ENCODE results near the gene MYO7A.
A peak's percentile ranks its signal among the peaks of the same experiment; 100 is the strongest.

Gene MYO7A

GRCh38 chr11:77172666-77172982, 44.6 kb downstream of the MYO7A start:
- Mint-ChIP-seq H3K27me3 (peaks cover 9% of the 10 kb centered on the region), H3K27ac (no peak overlapping the region), H3K9me3 (no peaks in the 10 kb centered on the region), H3K4me1 (ENCODE audit: low read depth) (peaks cover 42% of the 10 kb centered on the region), H3K36me3 (ENCODE audit: low read depth) (no peaks in the 10 kb centered on the region), H3K4me3 (no peak overlapping the region)
- intact Hi-C loops (cut with micrococcal nuclease) = no loop called here

- H3K4me1 Mint-ChIP-seq (ENCODE audit: low read depth) = peaks cover 42% of the 10 kb centered on the region
- intact Hi-C loops (cut with micrococcal nuclease) = no loop called here
- H3K27me3 Mint-ChIP-seq = peaks cover 9% of the 10 kb centered on the region
- H3K9me3 Mint-ChIP-seq = no peaks in the 10 kb centered on the region
- H3K4me3 Mint-ChIP-seq = no peak overlapping the region
- H3K36me3 Mint-ChIP-seq (ENCODE audit: low read depth) = peaks cover 9% of the 10 kb centered on the region
- peak overlapping the region; percentile 36 for H3K27ac Mint-ChIP-seq
Observed at GRCh38 chr11:77173494-77173893, 45.4 kb downstream of the MYO7A start.

- H3K4me1 Mint-ChIP-seq (ENCODE audit: low read depth) = peaks cover 42% of the 10 kb centered on the region
- peaks cover 10% of the 10 kb centered on the region for H3K36me3 Mint-ChIP-seq (ENCODE audit: low read depth)
- no peak overlapping the region for H3K4me3 Mint-ChIP-seq
- peaks cover 9% of the 10 kb centered on the region for H3K27me3 Mint-ChIP-seq
- H3K9me3 Mint-ChIP-seq = no peaks in the 10 kb centered on the region
- intact Hi-C loops (cut with micrococcal nuclease) = no loop called here
- peak overlapping the region; percentile 36 for H3K27ac Mint-ChIP-seq
Observed at GRCh38 chr11:77174559-77174958, 46.5 kb downstream of the MYO7A start.

GRCh38 chr11:77175021-77175842, 47.2 kb downstream of the MYO7A start:
- Mint-ChIP-seq H3K9me3 (no peaks in the 10 kb centered on the region), H3K27me3 (peaks cover 9% of the 10 kb centered on the region), H3K27ac (peak overlapping the region; percentile 89), H3K4me3 (peak overlapping the region; percentile 69), H3K4me1 (ENCODE audit: low read depth) (peaks cover 42% of the 10 kb centered on the region), H3K36me3 (ENCODE audit: low read depth) (peaks cover 14% of the 10 kb centered on the region)
- intact Hi-C loops (cut with micrococcal nuclease) = no loop called here

- Mint-ChIP-seq H3K36me3 (ENCODE audit: low read depth) (peaks cover 19% of the 10 kb centered on the region), H3K27ac (peak overlapping the region; percentile 89), H3K9me3 (no peaks in the 10 kb centered on the region), H3K27me3 (peaks cover 9% of the 10 kb centered on the region), H3K4me1 (ENCODE audit: low read depth) (peaks cover 42% of the 10 kb centered on the region), H3K4me3 (peak overlapping the region; percentile 69)
- intact Hi-C loops (cut with micrococcal nuclease) = no loop called here
Observed at GRCh38 chr11:77175869-77176539, 48.0 kb downstream of the MYO7A start.

- no peaks in the 10 kb centered on the region for H3K9me3 Mint-ChIP-seq
- H3K4me3 Mint-ChIP-seq = no peak overlapping the region
- H3K36me3 Mint-ChIP-seq (ENCODE audit: low read depth) = peaks cover 29% of the 10 kb centered on the region
- H3K27ac Mint-ChIP-seq = peak overlapping the region; percentile 89
- H3K27me3 Mint-ChIP-seq = peaks cover 9% of the 10 kb centered on the region
- intact Hi-C loops (cut with micrococcal nuclease) = no loop called here
- H3K4me1 Mint-ChIP-seq (ENCODE audit: low read depth) = peaks cover 42% of the 10 kb centered on the region
Observed at GRCh38 chr11:77176996-77177395, 49.0 kb downstream of the MYO7A start.

GRCh38 chr11:77178150-77178549, 50.1 kb downstream of the MYO7A start:
- Mint-ChIP-seq H3K4me1 (ENCODE audit: low read depth) (peaks cover 40% of the 10 kb centered on the region), H3K27ac (no peak overlapping the region), H3K4me3 (no peak overlapping the region), H3K9me3 (no peaks in the 10 kb centered on the region), H3K36me3 (ENCODE audit: low read depth) (peaks cover 40% of the 10 kb centered on the region), H3K27me3 (peaks cover 9% of the 10 kb centered on the region)
- intact Hi-C loops (cut with micrococcal nuclease) = no loop called here

- Mint-ChIP-seq H3K4me1 (ENCODE audit: low read depth) (peaks cover 31% of the 10 kb centered on the region), H3K27me3 (peaks cover 7% of the 10 kb centered on the region), H3K4me3 (no peak overlapping the region), H3K27ac (no peak overlapping the region), H3K9me3 (no peaks in the 10 kb centered on the region), H3K36me3 (ENCODE audit: low read depth) (peaks cover 47% of the 10 kb centered on the region)
- intact Hi-C loops (cut with micrococcal nuclease) = no loop called here
Observed at GRCh38 chr11:77179048-77179447, 51.0 kb downstream of the MYO7A start.

- peaks cover 3% of the 10 kb centered on the region for H3K27me3 Mint-ChIP-seq
- intact Hi-C loops (cut with micrococcal nuclease) = no loop called here
- no peak overlapping the region for H3K4me3 Mint-ChIP-seq
- peaks cover 25% of the 10 kb centered on the region for H3K4me1 Mint-ChIP-seq (ENCODE audit: low read depth)
- H3K36me3 Mint-ChIP-seq (ENCODE audit: low read depth) = peaks cover 50% of the 10 kb centered on the region
- no peak overlapping the region for H3K27ac Mint-ChIP-seq
- H3K9me3 Mint-ChIP-seq = no peaks in the 10 kb centered on the region
Observed at GRCh38 chr11:77179681-77180080, 51.6 kb downstream of the MYO7A start.

- intact Hi-C loops (cut with micrococcal nuclease) = no loop called here
- no peak overlapping the region for H3K4me3 Mint-ChIP-seq
- no peak overlapping the region for H3K27ac Mint-ChIP-seq
- no peaks in the 10 kb centered on the region for H3K9me3 Mint-ChIP-seq
- peaks cover 50% of the 10 kb centered on the region for H3K36me3 Mint-ChIP-seq (ENCODE audit: low read depth)
- H3K27me3 Mint-ChIP-seq = no peaks in the 10 kb centered on the region
- peaks cover 21% of the 10 kb centered on the region for H3K4me1 Mint-ChIP-seq (ENCODE audit: low read depth)
Observed at GRCh38 chr11:77180346-77180745, 52.3 kb downstream of the MYO7A start.

- Mint-ChIP-seq H3K27ac (no peak overlapping the region), H3K4me1 (ENCODE audit: low read depth) (peaks cover 14% of the 10 kb centered on the region), H3K27me3 (no peaks in the 10 kb centered on the region), H3K9me3 (no peaks in the 10 kb centered on the region), H3K4me3 (no peak overlapping the region), H3K36me3 (ENCODE audit: low read depth) (peaks cover 50% of the 10 kb centered on the region)
- intact Hi-C loops (cut with micrococcal nuclease) = no loop called here
Observed at GRCh38 chr11:77181226-77181625, 53.2 kb downstream of the MYO7A start.

GRCh38 chr11:77181799-77182541, 53.9 kb downstream of the MYO7A start:
- Mint-ChIP-seq H3K9me3 (no peaks in the 10 kb centered on the region), H3K27ac (no peak overlapping the region), H3K36me3 (ENCODE audit: low read depth) (peaks cover 50% of the 10 kb centered on the region), H3K27me3 (no peaks in the 10 kb centered on the region), H3K4me3 (no peak overlapping the region), H3K4me1 (ENCODE audit: low read depth) (peaks cover 9% of the 10 kb centered on the region)
- intact Hi-C loops (cut with micrococcal nuclease) = no loop called here

- Mint-ChIP-seq H3K27ac (no peak overlapping the region), H3K4me3 (no peak overlapping the region), H3K36me3 (ENCODE audit: low read depth) (peaks cover 48% of the 10 kb centered on the region), H3K9me3 (no peaks in the 10 kb centered on the region), H3K27me3 (no peaks in the 10 kb centered on the region), H3K4me1 (ENCODE audit: low read depth) (peaks cover 14% of the 10 kb centered on the region)
- intact Hi-C loops (cut with micrococcal nuclease) = no loop called here
Observed at GRCh38 chr11:77182542-77183430, 54.7 kb downstream of the MYO7A start.

All from dendritic cell treated with granulocyte-macrophage colony-stimulating factor and Interleukin-4, amounts not matched to agents 40 ng/mL and 50 ng/mL, for 4 days (primary cell).